K562 (cell line): ENCODE measurements around the gene SLC3A2. TPM values are rescaled to one million over a fixed set of nuclear protein-coding genes. Genes with fewer than 3 reads are reported as not detected.
A peak's percentile ranks its signal among the peaks of the same experiment; 100 is the strongest.

Experiments
- ADNP ChIP-seq: fragments of 200-800 bp; sonication (Bioruptor generic); IDR thresholded peaks from 2 replicates; pipeline ENCODE4 v1.6.1; 2016; ENCODE audit warnings: missing genetic modification characterization, missing compliant biosample characterization
- ATF2 ChIP-seq: sonication (generic); formaldehyde crosslinking; IDR thresholded peaks from 2 replicates; pipeline ENCODE4 v1.8.1; 2022; ENCODE audit warnings: missing genetic modification reagents
- CEBPG ChIP-seq, 3 experiments: fragments of 200-800 bp in 1 of 3; sonication (Bioruptor generic) in 1 of 3; sonication (generic) in 1 of 3; formaldehyde crosslinking in 1 of 3; IDR thresholded peaks in 2 of 3; conservative IDR thresholded peaks in 1 of 3; 2 replicates each; pipeline versions ENCODE4 v1.6.1 to v1.8.0; 2016 to 2022; ENCODE audit warnings: missing compliant biosample characterization in 2 of 3, missing genetic modification characterization in 2 of 3, mild to moderate bottlenecking in 1 of 3, missing genetic modification reagents in 1 of 3
- FOXA3 ChIP-seq, 2 experiments: fragments of 450-650 bp in 1 of 2; sonication (generic) in 1 of 2; formaldehyde crosslinking; IDR thresholded peaks in 1 of 2; conservative IDR thresholded peaks in 1 of 2; 2 replicates each; pipeline versions ENCODE4 v1.4.0 to v1.8.0; 2020 to 2022; ENCODE audit warnings: mild to moderate bottlenecking in 2 of 2, missing genetic modification reagents in 1 of 2
- ID3 ChIP-seq, 2 experiments: fragments of 250-450 bp in 1 of 2; fragments of 450-650 bp in 1 of 2; sonication (Bioruptor Pico) in 1 of 2; IDR thresholded peaks; 2 replicates each; pipeline versions ENCODE4 v1.6.1 to v1.8.0; 2016 to 2021; ENCODE audit warnings: mild to moderate bottlenecking in 2 of 2, moderate library complexity in 2 of 2, missing compliant biosample characterization in 1 of 2, missing genetic modification characterization in 1 of 2
- MCM7 ChIP-seq, 2 experiments: fragments of 450-650 bp; IDR thresholded peaks; 2 replicates each; pipeline ENCODE4 v1.6.1; 2016 to 2018
- MTA1 ChIP-seq: fragments of 450-650 bp; IDR thresholded peaks from 2 replicates; pipeline ENCODE4 v1.6.1; 2017; ENCODE audit warnings: borderline replicate concordance
- MTA2 ChIP-seq: fragments of 450-650 bp; IDR thresholded peaks from 2 replicates; pipeline ENCODE4 v1.6.1; 2016; ENCODE audit warnings: low read depth
- NR3C1 ChIP-seq: sonication (generic); formaldehyde crosslinking; IDR thresholded peaks from 2 replicates; pipeline ENCODE4 v1.8.1; 2022; ENCODE audit warnings: missing genetic modification reagents
- PHTF2 ChIP-seq: fragments of 250-450 bp; sonication (Bioruptor Pico); IDR thresholded peaks from 2 replicates; pipeline ENCODE4 v1.5.0; 2021; ENCODE audit warnings: mild to moderate bottlenecking
- PPARD ChIP-seq: fragments of 250-450 bp; sonication (Bioruptor Pico); IDR thresholded peaks from 2 replicates; pipeline ENCODE4 v1.8.0; 2022; ENCODE audit warnings: inconsistent platforms, mild to moderate bottlenecking, moderate library complexity
- SIRT6 ChIP-seq: IDR thresholded peaks from one replicate; pipeline ENCODE4 v1.6.1; 2012; ENCODE audit warnings: low read depth, mild to moderate bottlenecking, control low read depth, inconsistent platforms, low read length, moderate library complexity
- SMAD4 ChIP-seq: fragments of 250-450 bp; sonication (Bioruptor Pico); conservative IDR thresholded peaks from 2 replicates; pipeline ENCODE4 v1.8.0; 2021; ENCODE audit warnings: inconsistent platforms, mild to moderate bottlenecking, moderate library complexity
- SRSF7 ChIP-seq: fragments of 200-400 bp; formaldehyde crosslinking; optimal IDR thresholded peaks from 2 replicates; pipeline ENCODE3; 2017; ENCODE audit warnings: mild to moderate bottlenecking, low read depth, low read length
- TEAD1 ChIP-seq, 2 experiments: fragments of 450-650 bp in 1 of 2; sonication (generic) in 1 of 2; formaldehyde crosslinking; IDR thresholded peaks; 2 replicates each; pipeline versions ENCODE4 v1.4.0 to v1.8.0; 2020 to 2022; ENCODE audit warnings: mild to moderate bottlenecking in 2 of 2, missing genetic modification reagents in 1 of 2
- ZNF124 ChIP-seq: sonication (generic); formaldehyde crosslinking; IDR thresholded peaks from 2 replicates; pipeline ENCODE4 v1.8.1; 2022; ENCODE audit warnings: missing genetic modification reagents
- ZNF143 ChIP-seq: sonication (generic); formaldehyde crosslinking; IDR thresholded peaks from 2 replicates; pipeline ENCODE4 v1.9.0; 2022; ENCODE audit warnings: mild to moderate bottlenecking, missing genetic modification reagents
- ZNF174 ChIP-seq: fragments of 250-450 bp; sonication (Bioruptor Pico); IDR thresholded peaks from 2 replicates; pipeline ENCODE4 v1.4.0; 2020; ENCODE audit warnings: mild to moderate bottlenecking
- ZNF644 ChIP-seq: fragments of 200-800 bp; sonication (Bioruptor generic); IDR thresholded peaks from 2 replicates; pipeline ENCODE4 v1.6.1; 2016; ENCODE audit warnings: low read depth, missing genetic modification characterization, missing compliant biosample characterization
- ZNF707 ChIP-seq: fragments of 250-450 bp; sonication (Bioruptor Pico); conservative IDR thresholded peaks from 2 replicates; pipeline ENCODE4 v1.8.0; 2022; ENCODE audit warnings: inconsistent platforms, mild to moderate bottlenecking, moderate library complexity
- polyA plus RNA-seq, 8 experiments: library from polyadenylated mRNA; depleted of rRNA in 4 of 8; stranded (reverse) in 5 of 8; unstranded in 3 of 8; fragments of >200 nt; fragmentation: Nextera tagmentation in 2 of 8; fragmentation: Illumina TruSeq in 1 of 8; extraction: Ambion mirVana in 2 of 8; extraction: Trizol in 1 of 8; gene quantifications; 2 replicates each; pipeline versions ENCODE4 v1.2.1 to v1.2.3, GENCODE V29; 2011 to 2014; ENCODE audit warnings: inconsistent platforms in 1 of 8, missing spikeins in 1 of 8
- total RNA-seq, 7 experiments: library from RNA; depleted of rRNA in 6 of 7; stranded (reverse); fragments of >200 nt in 6 of 7; fragmentation: Illumina TruSeq in 2 of 7; extraction: Trizol in 2 of 7; gene quantifications; 2 replicates each; pipeline versions ENCODE4 v1.2.1 to v1.2.3, GENCODE V29; 2011 to 2021; ENCODE audit warnings: low replicate concordance in 1 of 7
- TF ChIP-seq, protein P1 (sequence below): sonication (generic); formaldehyde crosslinking; IDR thresholded peaks from 2 replicates; pipeline ENCODE4 v1.9.0; 2022; ENCODE audit warnings: mild to moderate bottlenecking, missing genetic modification reagents
- TF ChIP-seq, protein P2 (sequence below), 2 experiments: fragments of 450-650 bp; IDR thresholded peaks; 2 replicates each; pipeline ENCODE4 v1.6.1; 2018; ENCODE audit warnings: mild to moderate bottlenecking in 2 of 2, low read depth in 1 of 2; ENCODE audit not compliant: partially characterized antibody in 2 of 2

Gene SLC3A2
- total and polyA plus RNA-seq, 9 of the 15 experiments (the other 6 are each of a cell fraction or from before 2014, with no cell fraction given) = 20.0 to 296 (median 214) TPM

- TF ChIP-seq, protein P1, sequence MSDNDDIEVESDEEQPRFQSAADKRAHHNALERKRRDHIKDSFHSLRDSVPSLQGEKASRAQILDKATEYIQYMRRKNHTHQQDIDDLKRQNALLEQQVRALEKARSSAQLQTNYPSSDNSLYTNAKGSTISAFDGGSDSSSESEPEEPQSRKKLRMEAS (CRISPR knock-in tag) = no peak
- TF ChIP-seq TEAD1 (CRISPR knock-in tag; IDR thresholded peaks at IDR 0.05) (peak in 1 of 2 experiments; percentile 57; a peak in 1 of 4 replicates), ADNP (tag) (no peak), SRSF7 (no peak), MTA2 (no peak), ZNF707 (CRISPR knock-in tag) (no peak), SIRT6 (peak; percentile 79), NR3C1 (CRISPR knock-in tag) (peak; percentile 44; the same call in 1 of the 2 replicates), PHTF2 (CRISPR knock-in tag) (no peak), MCM7 (IDR thresholded peaks at IDR 0.05) (no peak), ZNF174 (CRISPR knock-in tag) (no peak), ATF2 (CRISPR knock-in tag) (no peak), PPARD (CRISPR knock-in tag) (no peak), SMAD4 (CRISPR knock-in tag) (no peak), ZNF143 (CRISPR knock-in tag) (no peak), CEBPG (CRISPR knock-in tag; IDR thresholded peaks at IDR 0.05) (peak; percentile 27; the same call in 1 of the 2 replicates), CEBPG (tag; conservative IDR thresholded peaks at IDR 0.05 in 1 of 2, IDR thresholded peaks at IDR 0.05 in 1 of 2) (no peak), FOXA3 (CRISPR knock-in tag; conservative IDR thresholded peaks at IDR 0.05 in 1 of 2, IDR thresholded peaks at IDR 0.05 in 1 of 2) (no peak), ZNF644 (tag) (no peak), ID3 (CRISPR knock-in tag; IDR thresholded peaks at IDR 0.05) (no peak), ID3 (tag; IDR thresholded peaks at IDR 0.05) (peak; percentile 10; the same call in 1 of the 2 replicates), MTA1 (no peak), ZNF124 (no peak)
- TF ChIP-seq, protein P2, sequence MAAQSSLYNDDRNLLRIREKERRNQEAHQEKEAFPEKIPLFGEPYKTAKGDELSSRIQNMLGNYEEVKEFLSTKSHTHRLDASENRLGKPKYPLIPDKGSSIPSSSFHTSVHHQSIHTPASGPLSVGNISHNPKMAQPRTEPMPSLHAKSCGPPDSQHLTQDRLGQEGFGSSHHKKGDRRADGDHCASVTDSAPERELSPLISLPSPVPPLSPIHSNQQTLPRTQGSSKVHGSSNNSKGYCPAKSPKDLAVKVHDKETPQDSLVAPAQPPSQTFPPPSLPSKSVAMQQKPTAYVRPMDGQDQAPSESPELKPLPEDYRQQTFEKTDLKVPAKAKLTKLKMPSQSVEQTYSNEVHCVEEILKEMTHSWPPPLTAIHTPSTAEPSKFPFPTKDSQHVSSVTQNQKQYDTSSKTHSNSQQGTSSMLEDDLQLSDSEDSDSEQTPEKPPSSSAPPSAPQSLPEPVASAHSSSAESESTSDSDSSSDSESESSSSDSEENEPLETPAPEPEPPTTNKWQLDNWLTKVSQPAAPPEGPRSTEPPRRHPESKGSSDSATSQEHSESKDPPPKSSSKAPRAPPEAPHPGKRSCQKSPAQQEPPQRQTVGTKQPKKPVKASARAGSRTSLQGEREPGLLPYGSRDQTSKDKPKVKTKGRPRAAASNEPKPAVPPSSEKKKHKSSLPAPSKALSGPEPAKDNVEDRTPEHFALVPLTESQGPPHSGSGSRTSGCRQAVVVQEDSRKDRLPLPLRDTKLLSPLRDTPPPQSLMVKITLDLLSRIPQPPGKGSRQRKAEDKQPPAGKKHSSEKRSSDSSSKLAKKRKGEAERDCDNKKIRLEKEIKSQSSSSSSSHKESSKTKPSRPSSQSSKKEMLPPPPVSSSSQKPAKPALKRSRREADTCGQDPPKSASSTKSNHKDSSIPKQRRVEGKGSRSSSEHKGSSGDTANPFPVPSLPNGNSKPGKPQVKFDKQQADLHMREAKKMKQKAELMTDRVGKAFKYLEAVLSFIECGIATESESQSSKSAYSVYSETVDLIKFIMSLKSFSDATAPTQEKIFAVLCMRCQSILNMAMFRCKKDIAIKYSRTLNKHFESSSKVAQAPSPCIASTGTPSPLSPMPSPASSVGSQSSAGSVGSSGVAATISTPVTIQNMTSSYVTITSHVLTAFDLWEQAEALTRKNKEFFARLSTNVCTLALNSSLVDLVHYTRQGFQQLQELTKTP (IDR thresholded peaks at IDR 0.05; ENCODE audit: low read depth in 1 of 2, partially characterized antibody in 2 of 2) = no peak
These were observed 25.7 kb upstream of the SLC3A2 start (continued) for GRCh38 chr11:62854825-62855570.
